GM19395 (cell line): ENCODE measurements around the gene WNK1.
"Not testable (repeated sequence)": the region's sequence is repeated elsewhere in the genome, so short reads cannot be mapped to it uniquely, and the experiment has no call there.

ENCODE experiments used
- ATAC-seq: cut with Tn5 transposase; IDR thresholded peaks from one replicate; pipeline ENCODE4 v1.9.1; 2021; ENCODE audit warnings: mild to moderate bottlenecking, moderate library complexity; ENCODE audit not compliant: unreplicated experiment

WNK1 gene

GRCh38 chr12:740921-741320 lies 11.5 kb upstream of the WNK1 start:
- ATAC-seq: no peak

- no peak for ATAC-seq
Observed at GRCh38 chr12:749751-750270, 2.6 kb upstream of the WNK1 start.

- no peak for ATAC-seq
Observed at GRCh38 chr12:750366-751191, 1.8 kb upstream of the WNK1 start.

GRCh38 chr12:751192-751998 lies 984 bp upstream of the WNK1 start:
- peak; percentile 46 for ATAC-seq

GRCh38 chr12:752695-753610 lies 574 bp downstream of the WNK1 start:
- ATAC-seq: peak; percentile 21

- no peak for ATAC-seq
Observed at GRCh38 chr12:753611-754472, 1.5 kb downstream of the WNK1 start.

GRCh38 chr12:754473-754820 lies 2.1 kb downstream of the WNK1 start:
- ATAC-seq: no peak

- no peak for ATAC-seq
Observed at GRCh38 chr12:754851-755562, 2.6 kb downstream of the WNK1 start.

GRCh38 chr12:759628-760027 lies 7.2 kb downstream of the WNK1 start:
- ATAC-seq: no peak

GRCh38 chr12:761256-761655 lies 8.9 kb downstream of the WNK1 start:
- ATAC-seq: no peak

- no peak for ATAC-seq
Observed at GRCh38 chr12:765840-766239, 13.5 kb downstream of the WNK1 start.

- no peak for ATAC-seq
Observed at GRCh38 chr12:768434-768833, 16.1 kb downstream of the WNK1 start.

GRCh38 chr12:770479-770878 lies 18.1 kb downstream of the WNK1 start:
- ATAC-seq: no peak

- ATAC-seq: no peak
Observed at GRCh38 chr12:772056-772697, 19.8 kb downstream of the WNK1 start.

- ATAC-seq: no peak
Observed at GRCh38 chr12:774051-774614, 21.8 kb downstream of the WNK1 start.

- not testable (repeated sequence) for ATAC-seq
Observed at GRCh38 chr12:775973-776771, 23.8 kb downstream of the WNK1 start.

- ATAC-seq: not testable (repeated sequence)
Observed at GRCh38 chr12:776772-777373, 24.5 kb downstream of the WNK1 start.
